OCI-LY1 (cell line): ENCODE data around the gene FRMD4A.

Source experiments
- H2AFZ ChIP-seq: fragments of 200-600 bp; sonication (generic), shearing (Covaris generic); 2 replicates; pipeline ENCODE4 v1.6.0; 2014; ENCODE audit warnings: antibody characterized with exemption, mild to moderate bottlenecking, low read length
- H3F3A ChIP-seq: fragments of 200-600 bp; sonication (generic), shearing (Covaris generic); 2 replicates; pipeline ENCODE4 v1.6.0; 2014; ENCODE audit warnings: mild to moderate bottlenecking, antibody characterized with exemption, low read length, moderate library complexity; ENCODE audit not compliant: insufficient read depth
- H3K27ac ChIP-seq: fragments of 200-600 bp; sonication (generic); 2 replicates; pipeline ENCODE4 v1.5.1; 2014; ENCODE audit warnings: low read length, mixed run types, mild to moderate bottlenecking, low read depth; ENCODE audit not compliant: poor library complexity, severe bottlenecking
- H3K27me3 ChIP-seq: fragments of 200-600 bp; sonication (generic); 2 replicates; pipeline ENCODE4 v1.6.0; 2014; ENCODE audit warnings: antibody characterized with exemption, mild to moderate bottlenecking, low read length, moderate library complexity; ENCODE audit not compliant: insufficient read depth
- H3K36me3 ChIP-seq: fragments of 200-600 bp; sonication (generic); 2 replicates; pipeline ENCODE4 v1.6.1; 2014; ENCODE audit warnings: mild to moderate bottlenecking, antibody characterized with exemption, low read length, moderate library complexity, mixed read lengths; ENCODE audit not compliant: insufficient read depth
- H3K4me1 ChIP-seq: fragments of 200-600 bp; sonication (generic); 2 replicates; pipeline ENCODE4 v1.5.1; 2014; ENCODE audit warnings: mild to moderate bottlenecking, low read length, moderate library complexity; ENCODE audit not compliant: insufficient read depth, severe bottlenecking
- H3K4me2 ChIP-seq: fragments of 200-600 bp; sonication (generic), shearing (Covaris generic); 2 replicates; pipeline ENCODE4 v1.6.1; 2014; ENCODE audit warnings: low read length
- H3K4me3 ChIP-seq: fragments of 200-600 bp; sonication (generic); 2 replicates; pipeline ENCODE4 v1.5.1; 2014; ENCODE audit warnings: low read length, low read depth, mild to moderate bottlenecking, mixed read lengths; ENCODE audit not compliant: poor library complexity, severe bottlenecking
- H3K79me2 ChIP-seq: fragments of 200-600 bp; shearing (Covaris generic); 2 replicates; pipeline ENCODE4 v1.6.1; 2016; ENCODE audit warnings: mixed run types, low read length, mixed read lengths; ENCODE audit not compliant: insufficient read depth
- H3K9ac ChIP-seq: fragments of 200-600 bp; sonication (generic), shearing (Covaris generic); 2 replicates; pipeline ENCODE4 v1.6.1; 2014; ENCODE audit warnings: mild to moderate bottlenecking, low read length, mixed read lengths
- H3K9me2 ChIP-seq: fragments of 200-600 bp; sonication (generic), shearing (Covaris generic); 2 replicates; pipeline ENCODE4 v1.6.1; 2014; ENCODE audit warnings: low read depth, mild to moderate bottlenecking, low read length, mixed read lengths
- H3K9me3 ChIP-seq: fragments of 200-600 bp; shearing (Covaris generic); 2 replicates; pipeline ENCODE4 v1.6.1; 2014; ENCODE audit warnings: low read length, mixed read lengths
- H4K20me1 ChIP-seq: fragments of 200-600 bp; sonication (generic), shearing (Covaris generic); 2 replicates; pipeline ENCODE4 v1.6.0; 2016; ENCODE audit warnings: mild to moderate bottlenecking, low read length; ENCODE audit not compliant: insufficient read depth
- EZH2 ChIP-seq: fragments of 200-600 bp; sonication (generic), shearing (Covaris generic); IDR thresholded peaks from 2 replicates; pipeline ENCODE4 v1.8.0; 2017; ENCODE audit warnings: borderline replicate concordance, mixed run types, mild to moderate bottlenecking, antibody characterized with exemption, low read length, moderate library complexity, mixed read lengths
- TF ChIP-seq, protein P1 (sequence below): fragments of 200-600 bp; sonication (generic), shearing (Covaris generic); IDR thresholded peaks from 2 replicates; pipeline ENCODE4 v1.5.1; 2017; ENCODE audit warnings: mild to moderate bottlenecking, antibody characterized with exemption, low read length, moderate library complexity, mixed read lengths

FRMD4A gene

DNA sequence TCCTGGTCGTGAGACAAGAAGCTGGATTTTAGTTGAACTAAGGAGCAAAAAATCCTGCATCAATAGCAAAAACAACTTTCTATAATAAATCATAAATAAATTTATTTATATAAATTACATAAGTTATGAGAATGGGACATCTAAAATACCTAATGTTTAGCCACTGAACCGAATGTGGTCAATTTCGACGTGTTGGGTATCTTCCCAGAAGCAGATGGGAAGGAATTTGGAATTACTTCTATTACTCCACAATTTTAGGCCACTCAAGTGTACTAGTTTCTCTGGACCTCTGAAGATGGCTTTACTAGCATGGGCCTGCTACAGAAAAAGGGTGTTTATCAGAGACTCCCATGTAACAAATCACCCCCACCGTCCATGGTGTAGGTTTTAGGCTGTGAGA, 572.0 kb downstream of the FRMD4A start:
- no peak overlapping the region for H2AFZ ChIP-seq
- no peak for TF ChIP-seq EZH2
- TF ChIP-seq, protein P1, sequence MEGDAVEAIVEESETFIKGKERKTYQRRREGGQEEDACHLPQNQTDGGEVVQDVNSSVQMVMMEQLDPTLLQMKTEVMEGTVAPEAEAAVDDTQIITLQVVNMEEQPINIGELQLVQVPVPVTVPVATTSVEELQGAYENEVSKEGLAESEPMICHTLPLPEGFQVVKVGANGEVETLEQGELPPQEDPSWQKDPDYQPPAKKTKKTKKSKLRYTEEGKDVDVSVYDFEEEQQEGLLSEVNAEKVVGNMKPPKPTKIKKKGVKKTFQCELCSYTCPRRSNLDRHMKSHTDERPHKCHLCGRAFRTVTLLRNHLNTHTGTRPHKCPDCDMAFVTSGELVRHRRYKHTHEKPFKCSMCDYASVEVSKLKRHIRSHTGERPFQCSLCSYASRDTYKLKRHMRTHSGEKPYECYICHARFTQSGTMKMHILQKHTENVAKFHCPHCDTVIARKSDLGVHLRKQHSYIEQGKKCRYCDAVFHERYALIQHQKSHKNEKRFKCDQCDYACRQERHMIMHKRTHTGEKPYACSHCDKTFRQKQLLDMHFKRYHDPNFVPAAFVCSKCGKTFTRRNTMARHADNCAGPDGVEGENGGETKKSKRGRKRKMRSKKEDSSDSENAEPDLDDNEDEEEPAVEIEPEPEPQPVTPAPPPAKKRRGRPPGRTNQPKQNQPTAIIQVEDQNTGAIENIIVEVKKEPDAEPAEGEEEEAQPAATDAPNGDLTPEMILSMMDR: no peak
- H3K4me2 ChIP-seq: no peak overlapping the region

DNA sequence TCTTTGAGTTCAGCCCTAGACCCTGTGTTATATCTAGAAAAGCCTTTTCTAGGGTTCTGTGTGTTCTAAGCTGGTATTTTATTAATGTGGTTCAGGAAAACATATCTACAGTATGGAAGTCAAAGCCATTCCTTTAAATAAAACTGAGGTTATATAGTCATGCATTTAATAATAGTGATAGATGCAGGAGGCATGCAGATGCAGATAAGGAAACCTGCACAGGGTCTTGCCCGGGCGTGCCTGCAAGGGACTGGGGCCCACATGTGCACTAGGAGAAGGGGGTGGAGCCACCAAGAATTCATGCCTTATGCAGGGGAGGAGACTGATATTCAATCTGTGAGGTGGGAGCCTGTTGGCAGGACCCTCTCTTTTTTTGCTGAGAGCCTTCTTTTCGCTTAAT, 572.4 kb downstream of the FRMD4A start:
- Histone ChIP-seq H3K4me3 (no peak overlapping the region), H3K27me3 (no peaks in the 10 kb centered on the region), H3K27ac (no peak overlapping the region), H3K4me1 (no peaks in the 10 kb centered on the region), H4K20me1 (no peaks in the 10 kb centered on the region), H3K79me2 (no peaks in the 10 kb centered on the region), H3K36me3 (no peaks in the 10 kb centered on the region), H3K9ac (no peak overlapping the region), H3K9me3 (no peaks in the 10 kb centered on the region), H2AFZ (no peak overlapping the region), H3K9me2 (no peaks in the 10 kb centered on the region), H3K4me2 (no peak overlapping the region), H3F3A (no peaks in the 10 kb centered on the region)
- TF ChIP-seq EZH2: no peak
- TF ChIP-seq, protein P1: no peak

More for the DNA sequence above, 572.0 kb downstream of the FRMD4A start:
- Histone ChIP-seq H3K9me2 (no peaks in the 10 kb centered on the region), H4K20me1 (no peaks in the 10 kb centered on the region), H3K9ac (no peak overlapping the region), H3K4me1 (no peaks in the 10 kb centered on the region), H3K36me3 (no peaks in the 10 kb centered on the region), H3K27me3 (no peaks in the 10 kb centered on the region), H3F3A (no peaks in the 10 kb centered on the region), H3K9me3 (no peaks in the 10 kb centered on the region), H3K27ac (no peak overlapping the region), H3K4me3 (no peak overlapping the region), H3K79me2 (no peaks in the 10 kb centered on the region)

DNA sequence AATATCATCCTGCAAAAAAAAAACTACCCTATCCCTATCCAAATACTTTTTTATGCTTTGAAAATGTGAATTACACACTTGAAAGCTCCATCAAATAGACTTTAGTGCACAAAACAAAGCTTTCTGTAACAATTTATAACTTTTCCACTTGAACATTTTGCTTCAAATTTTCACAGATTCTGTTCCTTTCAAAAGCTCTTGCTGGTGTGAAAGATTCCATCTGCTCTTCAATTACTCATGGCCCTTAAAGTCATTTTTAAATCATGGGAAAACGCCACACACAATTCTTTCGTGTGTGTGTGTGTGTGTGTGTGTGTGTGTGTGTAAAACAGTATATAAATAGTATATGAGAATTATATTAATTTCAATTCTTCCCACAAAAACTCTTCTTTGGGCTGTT, 576.4 kb downstream of the FRMD4A start:
- H3K4me3 ChIP-seq: no peak overlapping the region
- no peaks in the 10 kb centered on the region for H3K79me2 ChIP-seq
- no peaks in the 10 kb centered on the region for H3K9me3 ChIP-seq
- H3K27me3 ChIP-seq: no peaks in the 10 kb centered on the region
- no peak for TF ChIP-seq EZH2
- TF ChIP-seq, protein P1: no peak
- no peak overlapping the region for H3K27ac ChIP-seq
- H3K9me2 ChIP-seq: no peaks in the 10 kb centered on the region
- H3K36me3 ChIP-seq: no peaks in the 10 kb centered on the region
- no peaks in the 10 kb centered on the region for H4K20me1 ChIP-seq
- no peaks in the 10 kb centered on the region for H3K4me1 ChIP-seq
- H3K4me2 ChIP-seq: no peak overlapping the region
- no peaks in the 10 kb centered on the region for H3F3A ChIP-seq
- no peak overlapping the region for H3K9ac ChIP-seq
- H2AFZ ChIP-seq: no peak overlapping the region
